NCI-H1436 (cell line): ENCODE results near the gene STON1.
"Not testable (repeated sequence)": the region's sequence is repeated elsewhere in the genome, so short reads cannot be mapped to it uniquely, and the experiment has no call there.

ENCODE experiments used
- DNase-seq: peaks from one replicate; lab custom pipeline; 2025; lab: John Stamatoyannopoulos, UW

STON1 gene

GRCh38 chr2:48620604-48621003, 90.7 kb downstream of the STON1 start:
- no peak for DNase-seq

DNA sequence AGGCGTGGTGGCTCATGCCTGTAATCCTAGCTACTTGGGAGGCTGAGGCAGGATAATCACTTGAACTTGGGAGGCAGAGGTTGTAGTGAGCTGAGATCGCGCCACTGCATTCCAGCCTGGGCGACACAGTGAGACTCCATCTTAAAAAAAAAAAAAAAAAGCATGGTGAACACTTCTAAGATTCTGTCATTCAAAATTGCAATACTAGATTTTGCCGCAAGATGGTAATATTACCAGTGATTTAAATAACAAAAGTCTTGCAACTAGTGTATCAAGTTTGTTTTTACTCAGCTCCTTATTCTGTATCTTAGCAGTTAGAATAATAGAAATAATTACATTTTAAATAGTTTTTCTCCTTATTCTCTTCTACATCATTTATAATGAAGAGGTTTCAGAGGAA, 92.7 kb downstream of the STON1 start:
- DNase-seq, result not testable (repeated sequence)

- DNase-seq, result no peak
Observed at GRCh38 chr2:48624696-48625095, 94.7 kb downstream of the STON1 start.

- DNase-seq, result no peak
Observed at GRCh38 chr2:48626047-48626446, 96.1 kb downstream of the STON1 start.

- no peak for DNase-seq
Observed at GRCh38 chr2:48633143-48633542, 103.2 kb downstream of the STON1 start.

- DNase-seq, result no peak
Observed at GRCh38 chr2:48635786-48636185, 105.8 kb downstream of the STON1 start.

- no peak for DNase-seq
Observed at GRCh38 chr2:48638261-48638660, 108.3 kb downstream of the STON1 start.
